OCI-LY7 (cell line): ENCODE data around the gene PLEKHM1.
"Not testable (repeated sequence)": the region's sequence is repeated elsewhere in the genome, so short reads cannot be mapped to it uniquely, and the experiment has no call there.

ENCODE experiments used
- EZH2phosphoT487 ChIP-seq: fragments of 200-600 bp; sonication (generic); IDR thresholded peaks from 2 replicates; pipeline ENCODE4 v1.6.1; 2018; ENCODE audit warnings: low read depth, borderline replicate concordance, mild to moderate bottlenecking, mixed run types, antibody characterized with exemption, low read length, moderate library complexity, mixed read lengths
- TF ChIP-seq, protein P1 (sequence below): fragments of 200-600 bp; sonication (generic); conservative IDR thresholded peaks from 2 replicates; pipeline ENCODE4 v1.5.1; 2014; ENCODE audit warnings: mild to moderate bottlenecking, antibody characterized with exemption, low read length, moderate library complexity, mixed read lengths

DNA sequence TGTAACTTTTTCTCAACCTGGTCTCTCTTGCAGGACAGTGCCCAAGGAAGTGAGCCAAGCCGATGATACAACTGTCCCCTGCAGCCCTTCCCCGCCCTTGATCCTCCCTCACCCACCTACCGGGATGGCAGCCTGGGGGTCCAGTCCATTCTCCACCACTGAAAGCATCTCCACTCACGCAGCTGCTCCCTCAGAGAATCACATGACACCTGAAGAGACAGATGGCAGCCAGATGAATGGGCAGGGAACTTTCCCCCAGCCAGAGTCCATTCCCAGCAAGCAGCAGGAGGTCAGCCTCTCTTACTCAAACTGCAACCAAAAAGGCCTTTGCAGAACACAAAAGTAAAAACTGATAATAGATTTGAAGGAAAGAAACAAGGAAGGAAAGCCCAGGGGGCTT, 8.2 kb downstream of the PLEKHM1 start:
- TF ChIP-seq, protein P1, sequence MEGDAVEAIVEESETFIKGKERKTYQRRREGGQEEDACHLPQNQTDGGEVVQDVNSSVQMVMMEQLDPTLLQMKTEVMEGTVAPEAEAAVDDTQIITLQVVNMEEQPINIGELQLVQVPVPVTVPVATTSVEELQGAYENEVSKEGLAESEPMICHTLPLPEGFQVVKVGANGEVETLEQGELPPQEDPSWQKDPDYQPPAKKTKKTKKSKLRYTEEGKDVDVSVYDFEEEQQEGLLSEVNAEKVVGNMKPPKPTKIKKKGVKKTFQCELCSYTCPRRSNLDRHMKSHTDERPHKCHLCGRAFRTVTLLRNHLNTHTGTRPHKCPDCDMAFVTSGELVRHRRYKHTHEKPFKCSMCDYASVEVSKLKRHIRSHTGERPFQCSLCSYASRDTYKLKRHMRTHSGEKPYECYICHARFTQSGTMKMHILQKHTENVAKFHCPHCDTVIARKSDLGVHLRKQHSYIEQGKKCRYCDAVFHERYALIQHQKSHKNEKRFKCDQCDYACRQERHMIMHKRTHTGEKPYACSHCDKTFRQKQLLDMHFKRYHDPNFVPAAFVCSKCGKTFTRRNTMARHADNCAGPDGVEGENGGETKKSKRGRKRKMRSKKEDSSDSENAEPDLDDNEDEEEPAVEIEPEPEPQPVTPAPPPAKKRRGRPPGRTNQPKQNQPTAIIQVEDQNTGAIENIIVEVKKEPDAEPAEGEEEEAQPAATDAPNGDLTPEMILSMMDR = not testable (repeated sequence)
- not testable (repeated sequence) for TF ChIP-seq EZH2phosphoT487
